ENCODE measurements around the gene RFX7.
A peak's percentile ranks its signal among the peaks of the same experiment; 100 is the strongest.

Gene RFX7

DNA sequence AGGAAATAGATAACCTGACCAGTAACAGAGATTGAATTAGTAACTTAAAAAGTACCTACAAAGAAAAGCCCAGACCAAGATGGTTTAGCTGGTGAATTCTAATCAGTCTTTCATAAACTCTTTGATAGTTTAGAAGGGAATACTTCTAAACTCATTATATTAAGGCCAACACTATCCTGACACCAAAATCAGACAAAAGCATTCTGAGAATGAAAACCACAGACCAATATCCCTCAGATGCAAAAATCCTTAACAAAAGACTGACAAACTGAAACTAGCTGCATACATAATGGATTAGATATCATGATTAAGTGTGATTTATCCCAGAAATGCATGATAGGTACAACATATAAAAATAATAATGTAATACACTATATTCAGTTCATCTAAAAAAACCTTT, 115.6 kb downstream of the RFX7 start:
- DNase-seq (ENCODE audit: low spot score) (no peak), FAIRE-seq (no peak)

- FAIRE-seq (no peak), DNase-seq (ENCODE audit: low spot score) (no peak)
Observed at GRCh38 chr15:56126409-56126808, 117.3 kb downstream of the RFX7 start.

DNA sequence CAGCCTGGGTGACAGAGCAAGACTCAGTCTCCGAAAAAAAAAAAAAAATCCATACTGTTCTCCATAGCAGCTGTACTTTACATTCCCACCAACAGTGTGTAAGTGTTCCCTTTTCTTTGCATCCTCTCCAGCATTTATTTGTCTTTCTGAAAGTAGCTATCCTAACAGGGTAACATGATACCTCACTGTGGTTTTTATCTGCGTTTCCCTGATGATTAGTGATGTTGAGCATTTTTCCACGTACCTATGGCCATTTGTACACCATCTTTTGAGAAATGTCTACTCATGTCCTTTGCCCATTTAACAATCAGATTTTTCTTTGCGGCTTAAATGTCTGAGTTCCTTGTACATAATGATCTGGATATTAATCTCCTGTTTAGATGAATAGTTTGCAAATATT, 119.3 kb downstream of the RFX7 start:
- FAIRE-seq (peak; percentile 62), DNase-seq (ENCODE audit: low spot score) (no peak)

GRCh38 chr15:56105855-56106254, 137.8 kb downstream of the RFX7 start:
- DNase-seq (ENCODE audit: low spot score) (no peak), FAIRE-seq (no peak)

- FAIRE-seq = no peak
Observed at GRCh38 chr15:56102441-56102840, 141.2 kb downstream of the RFX7 start.

DNA sequence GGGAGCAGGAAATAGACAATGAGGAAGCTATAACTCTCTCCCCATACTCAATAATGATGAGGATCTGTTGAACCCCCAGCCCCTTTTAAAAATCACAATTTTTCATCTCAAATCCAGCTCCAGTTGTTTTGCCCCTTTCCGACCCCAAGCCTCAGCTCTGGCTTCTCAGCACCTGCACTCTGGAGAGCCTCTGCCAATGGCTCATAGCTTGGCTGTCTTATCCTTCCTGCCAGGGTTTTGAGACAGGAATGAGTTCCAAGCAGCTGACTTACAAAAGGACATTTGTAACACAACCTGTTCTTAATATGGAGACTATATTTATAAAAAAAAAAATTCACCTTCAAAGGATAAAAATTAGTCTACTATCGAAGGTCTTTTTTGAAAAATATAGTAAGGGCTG, 144.4 kb downstream of the RFX7 start:
- FAIRE-seq = no peak

More at GRCh38 chr15:56102441-56102840, 141.2 kb downstream of the RFX7 start:
- no peak for DNase-seq (ENCODE audit: low spot score)

GRCh38 chr15:56098195-56098863, 145.3 kb downstream of the RFX7 start:
- DNase-seq (ENCODE audit: low spot score) (no peak), FAIRE-seq (no peak)

More for the DNA sequence above, 144.4 kb downstream of the RFX7 start:
- no peak for DNase-seq (ENCODE audit: low spot score)

DNA sequence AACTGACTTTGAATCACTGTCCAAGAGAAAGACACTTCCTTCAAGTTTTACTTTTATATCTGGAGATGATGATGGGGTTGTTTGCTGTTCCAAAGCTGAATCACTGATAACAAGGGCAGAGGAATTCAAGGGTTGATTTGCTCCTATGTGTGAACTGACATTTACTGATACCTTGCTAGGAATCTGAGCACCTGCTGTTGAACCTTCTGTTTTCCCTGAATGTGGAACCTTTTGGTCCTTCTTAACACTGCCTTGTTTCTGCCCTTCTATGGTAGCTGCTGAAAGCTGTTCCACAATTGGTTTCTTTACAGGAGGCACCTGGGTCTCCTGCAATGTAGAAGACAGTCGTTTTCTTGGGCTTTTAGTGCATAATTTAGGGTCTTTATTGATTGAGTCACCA, 148.3 kb downstream of the RFX7 start:
- DNase-seq (ENCODE audit: low spot score) = no peak
- FAIRE-seq = no peak

GRCh38 chr15:56094171-56094570, 149.5 kb downstream of the RFX7 start:
- no peak for FAIRE-seq
- no peak for DNase-seq (ENCODE audit: low spot score)

DNA sequence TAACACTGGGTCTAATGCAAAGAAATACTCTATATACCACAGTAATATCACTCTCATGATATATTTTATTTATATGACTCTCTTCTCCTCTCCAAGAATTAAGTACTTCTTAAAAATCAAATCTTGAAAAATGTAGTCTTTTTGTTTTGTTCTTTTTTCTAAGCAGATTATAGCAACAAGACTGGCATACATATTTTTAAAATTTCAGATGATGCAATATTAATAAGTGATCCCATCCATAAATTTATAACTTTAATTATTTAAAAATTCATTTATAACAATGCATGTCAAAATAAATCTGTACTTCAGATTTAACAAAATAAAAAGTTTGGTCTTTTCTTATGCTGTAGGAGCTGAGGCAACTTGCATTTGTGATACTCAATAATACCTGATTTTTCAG, 155.3 kb downstream of the RFX7 start:
- FAIRE-seq (no peak), DNase-seq (ENCODE audit: low spot score) (no peak)

DNA sequence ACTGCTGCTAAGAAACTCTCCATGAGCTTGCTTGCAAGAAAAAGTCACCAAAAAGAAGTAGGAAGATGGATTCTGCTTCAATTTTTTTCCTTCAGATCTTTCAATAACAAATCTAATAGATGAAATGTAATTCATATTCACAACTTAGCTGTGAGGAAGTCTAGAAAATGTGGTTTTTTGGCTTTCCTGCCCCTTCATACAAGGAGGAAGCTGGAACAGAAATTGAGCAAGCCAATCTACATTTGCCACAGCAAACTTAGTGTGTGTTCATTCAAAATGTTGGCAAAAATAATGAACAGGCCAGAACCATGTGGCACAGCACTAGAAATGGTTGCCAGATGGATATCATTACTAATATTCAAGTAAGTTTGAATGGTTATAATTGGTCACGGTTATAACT, 157.1 kb downstream of the RFX7 start:
- DNase-seq (ENCODE audit: low spot score) (no peak), FAIRE-seq (no peak)

GRCh38 chr15:56082263-56082761, 161.4 kb downstream of the RFX7 start:
- FAIRE-seq = no peak
- DNase-seq (ENCODE audit: low spot score) = no peak

GRCh38 chr15:56077081-56077480, 166.6 kb downstream of the RFX7 start:
- DNase-seq (ENCODE audit: low spot score) (no peak), FAIRE-seq (no peak)

DNA sequence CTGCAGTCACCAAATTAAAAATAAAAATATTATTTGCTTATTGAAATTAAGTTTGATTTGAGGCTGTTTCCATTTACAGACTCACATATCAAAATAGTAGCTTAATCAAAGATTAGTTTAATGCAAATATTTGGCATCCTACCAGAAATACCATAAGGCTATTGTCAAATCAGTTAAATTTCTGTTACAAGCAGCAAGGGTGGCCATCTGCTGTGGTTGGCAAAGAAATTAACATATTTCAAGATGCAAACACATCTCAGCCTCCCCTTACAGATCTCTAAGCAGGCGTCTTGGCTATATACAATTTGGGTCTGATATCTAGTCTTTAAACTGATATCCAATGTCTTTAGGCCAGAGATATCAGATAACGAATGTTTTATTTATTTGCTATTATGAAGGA, 167.0 kb downstream of the RFX7 start:
- FAIRE-seq (no peak), DNase-seq (ENCODE audit: low spot score) (no peak)

- FAIRE-seq (no peak), DNase-seq (ENCODE audit: low spot score) (no peak)
Observed at GRCh38 chr15:56074481-56075265, 169.0 kb downstream of the RFX7 start.

GRCh38 chr15:56064152-56064551, 179.5 kb downstream of the RFX7 start:
- no peak for FAIRE-seq
- no peak for DNase-seq (ENCODE audit: low spot score)

- no peak for FAIRE-seq
Observed at GRCh38 chr15:56059716-56060115, 184.0 kb downstream of the RFX7 start.

DNA sequence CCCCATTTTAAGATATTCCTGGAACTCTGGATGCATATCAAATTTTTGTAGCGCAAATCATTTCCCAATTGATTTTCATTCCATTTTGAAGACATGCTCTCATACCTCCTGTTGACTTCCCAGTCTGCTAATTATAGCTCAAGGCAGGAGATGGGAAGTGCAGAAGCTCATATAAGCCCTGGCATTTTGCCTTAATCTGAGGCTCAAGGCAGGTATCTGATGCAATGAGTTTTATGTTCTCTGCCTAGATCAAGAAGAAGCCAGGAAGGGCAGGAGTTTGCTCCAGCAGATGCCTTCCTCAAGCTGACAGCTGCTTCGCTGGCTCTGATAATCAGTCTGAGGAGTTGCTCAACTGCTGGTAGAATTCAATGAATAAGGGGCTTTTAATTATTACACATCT, 184.7 kb downstream of the RFX7 start:
- FAIRE-seq = peak; percentile 37
- no peak for DNase-seq (ENCODE audit: low spot score)

More at GRCh38 chr15:56059716-56060115, 184.0 kb downstream of the RFX7 start:
- DNase-seq (ENCODE audit: low spot score) = no peak

DNA sequence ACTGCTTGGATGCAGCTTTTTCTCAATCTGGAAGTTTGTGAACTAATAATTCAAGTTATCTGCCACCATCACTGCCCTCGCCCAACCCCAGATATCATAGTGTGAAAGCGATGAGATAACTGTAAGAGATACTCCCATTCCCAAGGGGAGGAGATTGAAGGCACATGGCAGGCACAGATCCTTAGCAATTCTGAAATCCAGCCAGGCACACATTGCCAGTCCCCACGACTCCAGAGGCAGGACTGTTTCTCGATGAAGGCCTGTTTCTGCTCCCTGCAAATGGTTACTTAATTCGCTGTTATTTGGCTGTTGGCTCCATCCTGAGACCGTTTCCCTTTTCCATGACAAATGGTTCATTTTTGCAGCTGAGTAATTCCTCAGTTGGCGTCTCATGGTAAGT, 187.1 kb downstream of the RFX7 start:
- FAIRE-seq (no peak), DNase-seq (ENCODE audit: low spot score) (no peak)

GRCh38 chr15:56053046-56053400, 190.7 kb downstream of the RFX7 start:
- FAIRE-seq = no peak
- DNase-seq (ENCODE audit: low spot score) = no peak

GRCh38 chr15:56052395-56053045, 191.2 kb downstream of the RFX7 start:
- DNase-seq (ENCODE audit: low spot score) = peak; percentile 46
- FAIRE-seq = no peak

- no peak for DNase-seq (ENCODE audit: low spot score)
- FAIRE-seq = no peak
Observed at GRCh38 chr15:56051676-56052075, 192.0 kb downstream of the RFX7 start.

Data from urothelium cell line (cell line).